GM23338 (cell line): ENCODE results near the gene PTPRZ1.

Source experiments
- EZH2 ChIP-seq: fragments of 200-600 bp; sonication (generic); IDR thresholded peaks from one replicate; pipeline ENCODE4 v1.8.0; 2017; ENCODE audit warnings: antibody characterized with exemption, mild to moderate bottlenecking, low read depth; ENCODE audit not compliant: unreplicated experiment
- EZH2phosphoT487 ChIP-seq: fragments of 200-600 bp; sonication (generic); IDR thresholded peaks from one replicate; pipeline ENCODE4 v1.8.1; 2018; ENCODE audit warnings: antibody characterized with exemption; ENCODE audit not compliant: unreplicated experiment
- JUNB ChIP-seq: IDR thresholded peaks from one replicate; pipeline ENCODE4 v1.6.1; 2016; ENCODE audit warnings: antibody characterized with exemption; ENCODE audit not compliant: unreplicated experiment
- POLR2AphosphoS5 ChIP-seq: IDR thresholded peaks from 2 replicates; pipeline ENCODE4 v1.6.1; 2016; ENCODE audit warnings: antibody characterized with exemption, low read depth
- STAT1 ChIP-seq: IDR thresholded peaks from one replicate; pipeline ENCODE4 v1.6.1; 2016; ENCODE audit warnings: antibody characterized with exemption; ENCODE audit not compliant: unreplicated experiment
- TF ChIP-seq, protein P1 (sequence below), 2 experiments: fragments of 200-600 bp in 1 of 2; sonication (generic) in 1 of 2; conservative IDR thresholded peaks; 2 replicates each; pipeline versions ENCODE4 v1.5.1 to v1.6.1; 2016 to 2017; ENCODE audit warnings: antibody characterized with exemption in 2 of 2, low read depth in 2 of 2, mild to moderate bottlenecking in 2 of 2, moderate library complexity in 1 of 2
- TF ChIP-seq, protein P2 (sequence below): IDR thresholded peaks from 2 replicates; pipeline ENCODE4 v1.6.1; 2016; ENCODE audit warnings: antibody characterized with exemption

DNA sequence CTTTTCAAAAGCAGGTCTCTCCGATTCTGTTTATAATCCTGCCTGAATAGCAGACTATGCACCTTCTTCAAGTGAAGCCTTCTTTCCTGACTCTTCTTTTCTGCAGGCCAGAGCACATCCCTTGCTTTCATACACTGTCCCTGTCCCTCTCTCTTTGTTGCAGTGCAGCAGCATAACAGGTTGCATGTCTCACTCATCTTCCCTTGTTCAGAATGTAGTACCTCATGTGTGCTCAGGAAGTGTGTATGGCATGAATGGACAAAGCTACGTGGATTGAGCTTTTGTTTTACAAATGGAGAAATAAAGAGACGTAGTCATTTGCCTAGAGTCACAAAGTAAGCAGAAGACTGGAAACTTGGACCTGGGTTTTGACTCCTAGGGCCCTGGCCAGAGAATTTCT is 68.0 kb downstream of the PTPRZ1 start:
- TF ChIP-seq EZH2: no peak
- TF ChIP-seq, protein P1, sequence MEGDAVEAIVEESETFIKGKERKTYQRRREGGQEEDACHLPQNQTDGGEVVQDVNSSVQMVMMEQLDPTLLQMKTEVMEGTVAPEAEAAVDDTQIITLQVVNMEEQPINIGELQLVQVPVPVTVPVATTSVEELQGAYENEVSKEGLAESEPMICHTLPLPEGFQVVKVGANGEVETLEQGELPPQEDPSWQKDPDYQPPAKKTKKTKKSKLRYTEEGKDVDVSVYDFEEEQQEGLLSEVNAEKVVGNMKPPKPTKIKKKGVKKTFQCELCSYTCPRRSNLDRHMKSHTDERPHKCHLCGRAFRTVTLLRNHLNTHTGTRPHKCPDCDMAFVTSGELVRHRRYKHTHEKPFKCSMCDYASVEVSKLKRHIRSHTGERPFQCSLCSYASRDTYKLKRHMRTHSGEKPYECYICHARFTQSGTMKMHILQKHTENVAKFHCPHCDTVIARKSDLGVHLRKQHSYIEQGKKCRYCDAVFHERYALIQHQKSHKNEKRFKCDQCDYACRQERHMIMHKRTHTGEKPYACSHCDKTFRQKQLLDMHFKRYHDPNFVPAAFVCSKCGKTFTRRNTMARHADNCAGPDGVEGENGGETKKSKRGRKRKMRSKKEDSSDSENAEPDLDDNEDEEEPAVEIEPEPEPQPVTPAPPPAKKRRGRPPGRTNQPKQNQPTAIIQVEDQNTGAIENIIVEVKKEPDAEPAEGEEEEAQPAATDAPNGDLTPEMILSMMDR (conservative IDR thresholded peaks at IDR 0.05; ENCODE audit: low read depth in 2 of 2): no peak
- TF ChIP-seq POLR2AphosphoS5: no peak
- no peak for TF ChIP-seq EZH2phosphoT487
- no peak for TF ChIP-seq JUNB
- TF ChIP-seq STAT1: no peak
- TF ChIP-seq, protein P2, sequence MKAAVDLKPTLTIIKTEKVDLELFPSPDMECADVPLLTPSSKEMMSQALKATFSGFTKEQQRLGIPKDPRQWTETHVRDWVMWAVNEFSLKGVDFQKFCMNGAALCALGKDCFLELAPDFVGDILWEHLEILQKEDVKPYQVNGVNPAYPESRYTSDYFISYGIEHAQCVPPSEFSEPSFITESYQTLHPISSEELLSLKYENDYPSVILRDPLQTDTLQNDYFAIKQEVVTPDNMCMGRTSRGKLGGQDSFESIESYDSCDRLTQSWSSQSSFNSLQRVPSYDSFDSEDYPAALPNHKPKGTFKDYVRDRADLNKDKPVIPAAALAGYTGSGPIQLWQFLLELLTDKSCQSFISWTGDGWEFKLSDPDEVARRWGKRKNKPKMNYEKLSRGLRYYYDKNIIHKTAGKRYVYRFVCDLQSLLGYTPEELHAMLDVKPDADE: no peak
